GM19397 (cell line): ENCODE data around the gene MAEA.
"Not testable (repeated sequence)": the region's sequence is repeated elsewhere in the genome, so short reads cannot be mapped to it uniquely, and the experiment has no call there.

Source experiments
- ATAC-seq: cut with Tn5 transposase; IDR thresholded peaks from one replicate; pipeline ENCODE4 v1.9.1; 2021; ENCODE audit warnings: mild to moderate bottlenecking, moderate library complexity; ENCODE audit not compliant: unreplicated experiment

Gene MAEA

DNA sequence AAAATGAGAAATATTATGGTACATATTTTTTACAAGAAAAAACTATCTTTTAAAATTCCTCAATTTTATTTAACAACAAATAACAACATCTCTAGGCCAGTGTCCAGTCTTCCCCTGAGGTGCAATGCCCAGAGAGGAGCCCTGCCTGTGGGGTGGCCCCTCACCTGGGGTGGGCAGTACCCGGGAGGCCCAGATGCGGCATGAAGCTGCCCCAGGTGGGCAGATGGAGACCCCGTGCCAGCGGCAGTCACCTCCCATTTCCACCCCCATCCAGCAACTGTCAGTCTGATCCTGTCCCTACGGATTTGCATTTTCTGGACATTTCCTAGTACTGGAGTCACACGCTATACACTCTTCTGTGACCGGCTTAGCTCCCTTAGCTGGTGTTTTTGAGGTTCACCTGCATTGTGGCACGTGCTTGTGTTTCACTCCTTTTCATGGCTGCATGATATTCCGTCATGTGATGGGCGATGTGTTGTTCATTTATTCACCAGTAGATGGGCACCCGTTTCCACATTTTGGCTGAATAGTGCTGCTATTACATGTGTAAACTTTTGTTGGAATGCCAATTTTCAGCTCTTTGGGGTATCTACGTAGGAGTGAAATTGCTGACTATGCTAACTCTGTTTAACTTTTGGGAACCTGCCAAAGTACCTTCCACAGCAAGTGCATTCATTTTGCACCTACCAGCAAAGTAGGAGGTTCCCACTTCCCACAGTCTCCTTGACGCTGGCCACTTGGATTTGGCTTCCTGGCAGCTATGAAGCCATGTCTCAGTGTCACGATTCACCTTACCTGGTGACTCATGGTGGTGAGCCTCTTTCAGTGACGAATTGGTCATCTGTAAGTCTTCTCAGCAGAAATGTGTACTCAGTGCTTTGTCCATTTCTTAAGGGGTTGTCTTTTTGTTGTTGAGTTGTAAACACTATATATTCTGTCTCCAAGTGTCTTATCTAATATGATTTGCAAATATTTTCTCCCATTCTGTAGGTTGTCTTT, 11.7 kb upstream of the MAEA start:
- ATAC-seq, result no peak

DNA sequence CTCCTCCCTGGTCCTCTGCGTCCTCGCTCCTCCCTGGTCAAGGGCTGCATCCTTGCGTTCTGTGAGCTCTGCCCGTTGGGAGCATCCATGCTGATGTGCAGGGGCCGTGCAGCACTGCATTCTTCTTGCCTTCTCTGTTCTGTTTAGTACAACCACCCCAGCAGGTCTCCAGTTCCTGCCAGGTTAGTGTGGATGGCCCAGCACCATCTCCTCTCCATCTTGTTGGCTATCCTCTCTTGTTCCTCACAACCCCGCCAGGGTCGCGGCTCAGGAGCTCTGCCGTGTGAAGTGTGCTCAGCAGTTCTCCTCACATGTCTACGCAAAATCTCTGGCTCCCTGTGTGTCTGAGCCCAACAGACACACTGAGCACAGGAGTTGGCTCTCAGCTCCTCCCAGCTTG, 10.4 kb upstream of the MAEA start:
- no peak for ATAC-seq

DNA sequence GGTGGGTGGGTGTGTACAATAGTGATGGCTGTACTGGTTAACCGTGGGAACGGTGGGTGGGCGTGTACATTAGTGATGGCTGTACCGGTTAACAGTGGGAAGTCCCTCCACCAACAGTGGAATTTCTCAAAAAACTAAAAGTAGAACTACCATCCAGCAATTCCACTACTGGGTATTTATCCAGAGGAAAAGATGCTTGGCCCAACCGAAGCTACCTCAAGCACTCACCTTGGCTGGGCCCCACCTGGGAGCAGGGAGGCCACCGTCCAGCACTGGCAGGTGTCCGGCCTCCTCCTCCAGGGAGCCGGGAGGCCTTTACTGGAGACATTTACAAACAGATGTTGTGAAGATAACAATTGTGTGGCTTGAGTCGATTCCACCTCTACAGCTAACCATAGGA, 6.0 kb upstream of the MAEA start:
- ATAC-seq, result no peak

DNA sequence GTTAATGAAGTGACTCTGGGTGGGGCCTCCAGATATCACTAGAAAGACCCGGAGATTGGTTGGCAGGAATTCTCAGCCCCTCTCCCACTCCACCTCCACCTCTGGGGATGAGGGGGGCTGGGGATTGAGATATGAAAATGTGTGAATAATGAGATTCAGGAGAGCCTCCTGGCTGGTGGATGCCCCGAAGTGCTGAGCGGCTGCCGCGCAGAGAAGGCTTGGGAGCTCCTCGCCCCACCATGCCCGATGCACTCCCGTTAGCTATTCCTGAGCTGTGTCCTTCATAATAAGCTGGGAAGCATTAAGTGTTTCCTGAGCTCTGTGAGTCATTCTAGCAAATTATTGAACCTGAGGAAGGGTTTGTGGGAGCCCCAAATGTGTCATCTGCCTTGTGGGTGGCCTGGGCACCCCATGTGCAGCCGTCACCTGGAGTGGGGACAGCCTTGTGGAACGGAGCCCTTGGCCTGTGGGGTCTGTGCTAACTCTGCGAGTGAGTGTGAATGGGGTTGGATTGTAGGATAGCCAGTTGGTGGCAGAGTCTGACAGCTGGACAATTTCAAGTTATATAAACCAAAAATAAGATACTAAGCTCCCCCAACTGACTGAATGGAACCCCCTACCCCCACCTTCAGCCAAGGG, 4.4 kb upstream of the MAEA start:
- no peak for ATAC-seq

DNA sequence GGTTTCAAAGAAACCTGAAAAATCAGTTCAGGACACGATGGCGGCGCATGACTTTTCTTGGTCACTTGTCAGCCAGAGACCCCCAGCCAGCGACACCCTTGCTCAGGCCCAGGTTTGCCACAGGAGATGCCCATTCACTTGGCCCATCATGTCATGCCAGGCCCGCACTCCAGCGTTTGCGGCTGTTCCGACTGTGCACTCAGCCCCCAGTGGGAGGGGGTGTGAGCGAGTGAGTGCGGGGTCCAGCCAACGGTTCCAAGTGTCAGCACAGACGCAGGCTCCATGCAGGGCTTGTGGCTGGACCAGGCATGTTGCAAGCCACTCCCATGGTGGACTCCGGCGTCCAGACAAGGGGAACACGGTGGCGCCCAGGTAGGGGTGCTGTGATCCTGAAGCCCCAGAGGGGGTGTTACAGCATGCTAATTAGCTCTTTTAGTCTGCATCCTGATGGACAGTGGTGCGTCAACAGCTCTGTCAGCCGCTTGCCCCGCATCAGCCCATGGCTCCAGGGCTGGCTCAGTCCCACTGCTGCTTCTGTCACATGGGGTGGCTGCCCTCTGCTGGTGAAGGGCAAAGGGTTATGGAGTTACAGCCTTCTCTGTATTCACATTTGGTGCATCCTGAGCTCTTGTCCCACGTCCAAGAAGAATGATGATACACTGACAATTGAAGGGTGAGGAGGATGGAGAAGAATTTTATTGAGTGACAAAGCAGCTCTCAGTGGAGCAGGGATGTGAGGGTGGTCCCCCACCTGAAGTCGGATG, 3.7 kb upstream of the MAEA start:
- ATAC-seq, result no peak

DNA sequence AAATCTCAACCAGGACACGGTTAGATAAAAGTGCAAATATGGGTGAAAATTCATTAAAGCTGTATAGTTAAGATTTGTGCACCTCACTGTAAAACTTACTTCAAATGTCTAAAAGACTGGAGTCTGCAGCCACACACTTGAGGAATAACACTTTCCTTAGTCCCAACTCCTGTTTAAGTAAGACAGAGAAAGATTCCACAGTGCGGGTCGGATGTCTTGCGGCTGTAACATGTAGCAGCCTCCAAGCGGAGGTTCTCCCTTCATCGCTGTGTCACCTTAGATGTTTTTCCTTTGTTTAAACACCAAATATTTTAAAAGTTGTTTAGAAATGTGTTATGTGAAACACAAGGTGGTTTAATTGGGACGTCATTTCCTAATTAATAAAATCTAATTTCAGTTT, 905 bp upstream of the MAEA start:
- ATAC-seq, result no peak

DNA sequence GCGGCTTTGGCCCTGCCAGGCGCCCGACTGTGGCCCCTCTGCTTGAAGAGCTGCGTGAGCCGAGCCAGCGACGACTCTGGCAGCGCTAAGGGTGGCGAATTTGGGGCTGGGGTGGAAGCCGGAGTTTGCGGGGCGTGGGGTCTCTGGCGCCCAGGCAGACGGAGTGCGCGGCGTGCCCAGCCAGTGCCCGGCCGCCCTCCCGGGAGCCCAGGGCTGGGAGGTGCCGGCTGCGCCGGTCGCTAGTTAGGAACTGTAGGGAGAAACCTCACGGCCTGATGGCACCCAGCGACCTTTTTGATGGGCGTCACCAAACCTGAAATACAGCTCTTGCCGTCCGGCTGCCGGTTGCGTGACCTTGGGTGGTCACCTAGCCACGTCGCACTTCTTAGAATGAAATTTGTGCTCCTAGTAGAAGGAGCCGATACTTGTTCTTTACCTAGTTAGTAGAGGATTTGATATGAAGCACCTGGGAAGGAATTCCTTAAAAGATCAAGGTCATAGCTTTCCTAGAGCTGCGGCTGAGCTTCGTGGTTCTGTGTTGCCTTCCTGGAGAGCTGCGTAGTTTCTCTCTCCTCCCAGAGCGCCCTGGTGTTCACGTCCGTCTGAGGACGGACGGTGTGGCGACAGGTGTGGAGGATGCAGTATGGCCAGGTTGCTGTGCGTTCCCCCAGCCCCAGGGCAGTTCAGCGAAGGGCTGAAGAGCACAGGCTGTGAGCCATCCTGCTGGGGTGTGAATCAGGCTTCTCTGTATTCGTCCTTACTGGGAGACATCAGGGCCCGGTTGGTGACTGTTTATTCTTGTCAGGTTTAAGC, 680 bp downstream of the MAEA start:
- peak; percentile 7 for ATAC-seq

DNA sequence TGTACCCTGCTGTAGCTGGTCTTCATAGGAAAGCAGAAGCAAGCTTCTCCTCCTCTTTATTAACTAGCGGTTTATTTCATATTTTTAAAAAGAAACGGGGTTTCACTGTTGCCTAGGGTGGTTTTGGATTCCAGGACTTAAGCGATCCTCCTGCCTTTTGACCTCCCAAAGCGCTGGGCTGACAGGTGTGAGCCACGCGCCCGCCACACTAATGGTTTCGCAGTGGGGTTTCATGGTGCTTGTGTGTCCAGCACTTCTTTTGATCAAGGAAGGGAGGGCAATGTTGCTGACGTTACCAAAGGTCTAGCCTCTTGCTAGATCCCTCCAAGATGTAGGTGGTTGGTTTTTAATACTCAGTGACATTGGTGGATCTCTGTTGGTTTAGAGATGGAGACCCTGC, 1.4 kb downstream of the MAEA start:
- no peak for ATAC-seq

DNA sequence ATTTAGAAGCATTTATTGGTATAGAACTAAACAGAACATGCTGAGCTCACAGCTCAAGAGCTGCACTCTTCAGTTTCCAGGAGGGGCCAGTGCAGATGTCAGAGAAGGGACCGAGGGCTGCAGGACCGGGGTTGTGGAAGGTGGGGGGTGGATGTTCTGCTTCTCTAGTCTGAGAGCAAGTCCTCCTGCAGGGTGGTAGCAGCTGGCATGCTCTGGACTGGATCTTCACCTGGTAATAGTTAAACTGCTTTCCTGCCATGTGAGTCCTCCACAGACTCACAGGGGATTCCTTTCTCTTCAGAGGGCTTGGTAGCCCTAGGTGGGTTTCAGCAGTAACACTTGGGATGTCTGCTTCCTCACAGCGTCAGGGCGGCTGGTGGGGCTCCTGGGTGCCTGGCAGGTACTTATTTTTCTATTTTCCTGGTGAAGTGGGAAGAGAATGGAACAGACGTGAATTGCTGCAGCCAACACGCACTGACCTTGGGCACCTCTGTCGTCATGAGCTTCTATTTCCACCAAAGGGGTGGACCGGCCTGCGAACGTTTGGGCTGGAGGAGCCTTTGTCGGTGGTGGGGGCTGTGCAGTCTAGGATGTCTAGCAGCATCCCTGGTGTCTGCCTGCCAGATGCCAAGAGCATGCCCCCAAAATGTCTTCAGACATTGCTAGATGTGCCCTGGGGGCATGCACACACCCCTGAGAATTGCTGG, 2.5 kb downstream of the MAEA start:
- no peak for ATAC-seq

DNA sequence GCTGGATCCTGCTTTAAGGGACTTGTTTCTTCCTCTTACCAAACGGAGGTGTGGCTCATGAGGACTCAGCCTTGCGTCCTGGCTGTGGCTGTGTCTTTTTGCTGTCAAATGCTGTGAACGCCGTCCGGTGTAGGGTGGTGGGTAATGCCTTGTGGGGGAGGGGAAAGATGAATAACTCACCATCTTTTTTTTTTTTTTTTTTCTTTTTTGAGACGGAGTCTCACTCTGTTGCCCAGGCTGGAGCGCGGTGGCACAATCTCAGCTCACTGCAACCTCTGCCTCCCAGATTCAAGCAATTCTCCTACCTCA, 3.0 kb downstream of the MAEA start:
- ATAC-seq, result not testable (repeated sequence)

DNA sequence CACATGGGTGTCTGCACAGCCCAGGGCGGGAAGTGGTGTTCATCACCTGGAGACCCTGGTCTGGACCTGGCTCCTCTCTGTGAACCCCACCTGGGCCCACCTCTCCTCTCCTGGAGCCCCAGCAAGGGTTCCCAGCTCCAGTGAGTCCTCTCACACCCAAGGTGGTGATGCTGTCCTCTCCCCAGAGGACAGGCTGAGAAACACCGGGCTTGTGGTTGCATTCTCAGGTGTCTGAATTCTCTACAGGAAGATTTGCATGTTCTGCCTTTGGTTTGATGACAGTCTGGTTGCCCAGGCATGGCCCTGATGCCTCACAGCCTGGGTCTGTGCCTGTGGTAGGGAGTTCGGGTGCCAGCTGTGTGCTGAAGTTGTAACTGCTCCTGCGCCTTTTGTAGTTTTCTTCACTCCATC, 3.8 kb downstream of the MAEA start:
- no peak for ATAC-seq

DNA sequence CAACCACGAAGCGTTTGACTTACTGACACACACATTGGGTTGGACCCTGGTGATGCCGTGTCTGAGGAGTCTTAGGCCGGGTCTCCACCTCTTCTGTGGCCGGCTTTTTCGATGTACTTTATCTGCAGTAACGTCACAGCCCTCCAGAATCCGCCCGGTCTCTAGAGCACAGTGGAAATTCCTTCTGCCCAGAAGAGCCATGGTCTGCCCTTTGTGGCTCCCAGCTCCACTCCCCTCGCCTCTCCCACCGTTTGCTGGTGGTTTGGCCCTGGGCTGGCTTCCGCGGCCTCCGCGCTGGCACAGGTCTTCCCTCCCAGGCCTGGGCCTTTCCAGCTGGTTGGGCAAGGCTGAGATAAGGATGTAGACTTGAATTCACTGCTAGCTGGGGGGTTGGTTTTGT, 4.3 kb downstream of the MAEA start:
- no peak for ATAC-seq

DNA sequence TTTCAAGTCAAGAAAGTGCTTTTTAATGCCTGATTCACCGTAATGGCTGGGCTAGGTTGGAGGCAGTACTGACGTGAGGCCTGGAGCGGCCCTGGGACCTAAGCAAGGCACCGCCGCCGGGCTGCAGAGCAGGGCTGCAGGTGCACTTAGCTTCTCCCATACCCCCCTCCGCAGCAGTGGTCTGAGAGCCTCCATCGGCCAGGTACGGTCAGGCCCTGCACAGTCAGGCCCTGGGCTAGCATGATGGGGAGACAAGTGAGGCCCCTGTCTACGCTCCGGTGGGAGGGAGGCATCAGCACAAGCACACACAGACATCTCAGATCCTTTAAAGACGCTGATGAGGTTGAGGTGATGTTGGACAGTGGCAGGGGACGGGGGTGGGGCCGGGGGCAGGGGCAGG, 4.7 kb downstream of the MAEA start:
- ATAC-seq, result no peak

DNA sequence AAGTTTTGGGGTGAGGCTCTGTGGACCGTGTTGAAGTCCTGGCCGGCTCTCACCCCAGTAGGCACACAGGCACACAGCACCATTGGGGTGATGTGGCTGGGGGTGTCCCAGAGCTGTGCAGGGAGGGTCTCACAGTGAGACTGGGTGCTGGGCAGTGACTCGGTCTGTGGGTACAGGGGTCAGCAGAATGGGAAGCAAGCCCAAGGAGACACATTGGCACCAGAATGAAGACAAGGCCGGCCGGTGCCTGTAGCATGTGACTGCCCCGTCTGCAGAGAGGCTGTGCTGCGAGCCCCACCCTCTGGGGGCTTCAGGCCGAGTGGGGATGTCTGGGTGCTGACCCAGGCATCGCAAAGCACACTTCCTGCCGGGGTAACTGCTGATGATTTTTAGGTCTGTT, 5.2 kb downstream of the MAEA start:
- ATAC-seq, result no peak

DNA sequence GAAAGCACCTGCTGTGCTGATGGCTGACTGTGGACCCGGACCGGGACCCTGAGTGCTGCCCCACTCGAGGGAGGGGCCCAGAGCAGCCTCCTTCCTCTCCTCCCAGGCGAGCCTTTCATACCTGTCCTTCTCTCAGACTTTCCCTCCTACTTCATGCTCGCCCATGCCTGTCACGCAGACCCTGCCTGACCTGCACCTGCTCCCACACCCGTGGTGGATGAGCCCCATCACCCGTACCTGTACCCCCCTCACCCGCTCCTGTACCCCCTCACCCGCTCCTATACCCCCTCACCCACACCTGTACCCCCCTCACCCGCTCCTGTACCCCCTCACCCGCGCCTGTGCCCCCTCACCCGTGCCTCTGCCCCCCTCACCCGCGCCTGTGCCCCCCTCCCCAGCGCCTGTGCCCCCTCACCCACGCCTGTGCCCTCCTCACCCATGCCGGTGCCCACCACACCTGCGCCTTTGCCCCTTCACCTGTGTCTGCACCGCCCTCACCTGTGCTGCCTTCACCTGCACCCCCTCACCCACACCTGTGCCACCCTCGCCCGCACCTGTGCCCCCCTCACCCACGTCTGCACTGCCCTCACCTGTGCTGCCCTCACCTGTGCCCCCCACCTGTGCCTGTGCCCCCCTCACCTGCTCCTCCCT, 5.8 kb downstream of the MAEA start:
- ATAC-seq, result no peak

DNA sequence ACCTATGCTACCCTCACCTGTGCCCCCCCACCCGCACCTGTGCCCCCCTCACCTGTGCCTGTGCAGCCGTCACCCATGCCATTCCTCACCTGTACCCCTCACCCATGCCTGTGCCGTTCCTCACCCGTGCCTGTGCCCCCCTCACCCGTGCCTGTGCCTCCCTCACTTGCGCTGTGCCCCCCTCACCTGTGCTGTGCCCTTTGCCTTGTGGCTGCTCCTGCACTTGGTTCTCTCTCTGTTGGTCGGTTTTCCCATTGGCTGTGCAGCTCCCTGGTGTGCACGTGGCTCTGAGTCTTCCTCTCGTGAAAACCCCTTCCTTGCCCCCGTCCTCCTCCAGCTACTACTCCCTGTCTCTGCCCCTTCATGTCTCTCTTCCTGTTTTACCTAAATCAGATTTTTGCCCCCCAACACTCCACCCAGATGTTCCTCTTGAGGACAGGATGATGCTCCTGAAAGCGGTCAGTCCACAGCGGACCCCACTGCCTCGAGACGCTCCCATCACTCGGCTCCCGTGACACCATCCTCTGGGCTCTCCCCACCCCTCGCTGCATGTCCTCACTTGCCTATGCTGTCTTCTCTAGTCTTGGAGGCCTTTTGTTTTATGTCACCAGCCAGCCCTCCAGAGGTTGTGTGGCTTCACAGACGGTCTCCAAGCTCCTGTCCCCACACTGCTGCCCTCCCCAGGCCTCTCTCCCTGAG, 6.8 kb downstream of the MAEA start:
- no peak for ATAC-seq

DNA sequence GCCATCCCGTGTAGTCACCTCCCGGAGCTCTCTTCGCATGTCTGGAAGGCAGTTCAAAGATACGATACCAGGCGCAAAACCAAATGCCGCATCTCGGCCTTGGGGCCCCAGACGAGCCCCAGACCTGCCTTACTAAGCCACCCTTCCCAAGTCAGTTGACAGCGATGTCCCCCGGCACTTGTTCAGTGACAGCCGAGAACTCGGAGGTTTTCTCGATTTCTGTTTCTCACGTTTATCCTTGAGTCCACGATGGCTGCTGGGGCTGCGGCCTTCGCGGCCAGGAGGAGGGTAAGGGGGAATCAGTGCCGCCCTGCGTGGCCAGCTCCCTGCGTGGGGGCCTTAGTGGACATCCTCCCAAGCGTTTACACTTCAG, 7.3 kb downstream of the MAEA start:
- no peak for ATAC-seq

DNA sequence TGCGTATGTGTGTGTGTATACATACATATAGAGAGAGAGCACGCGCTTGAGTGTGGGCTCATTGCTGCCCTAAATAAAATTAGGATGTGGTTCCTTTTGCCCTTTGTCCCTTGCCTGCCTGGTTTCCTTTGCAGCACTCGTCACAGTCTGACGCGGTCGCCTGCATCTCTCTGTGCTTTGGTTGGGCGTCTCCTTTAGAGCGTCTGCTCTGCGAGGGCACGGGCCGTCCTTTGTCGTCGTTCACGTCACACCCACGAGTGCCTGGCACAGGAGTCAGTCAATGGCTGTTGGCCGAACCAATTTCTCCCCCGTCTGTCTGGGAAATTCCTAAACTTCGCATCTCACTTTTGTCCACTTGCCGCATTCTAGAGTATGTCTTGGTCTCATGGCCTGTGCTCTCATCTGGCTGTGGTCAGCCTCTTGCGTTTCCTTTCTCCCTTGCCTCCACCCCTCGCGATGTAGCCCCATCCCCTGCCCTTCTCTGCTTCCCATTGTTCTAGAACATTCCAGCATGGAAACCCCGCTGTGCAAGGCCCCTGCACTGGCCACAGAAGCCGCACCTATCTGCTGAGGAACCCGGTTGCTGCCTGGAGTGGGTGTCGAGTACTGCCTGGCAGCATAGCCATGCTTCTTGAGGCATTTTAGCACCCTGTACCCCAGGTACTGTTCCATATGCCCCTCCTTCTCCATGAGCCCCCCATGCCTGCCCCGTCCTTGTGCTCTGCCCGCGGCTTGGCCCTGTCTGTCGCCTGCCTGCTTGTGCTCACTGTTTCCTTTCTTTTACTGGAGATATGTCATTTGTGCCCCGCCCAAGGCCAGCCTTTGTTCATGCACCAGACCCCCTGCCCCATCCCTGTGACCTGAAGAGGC, 8.0 kb downstream of the MAEA start:
- ATAC-seq, result no peak
